HG03039 (cell line): ENCODE results near the gene RAB36.

ENCODE experiments used
- ATAC-seq: cut with Tn5 transposase; IDR thresholded peaks from one replicate; pipeline ENCODE4 v1.9.1; 2021; ENCODE audit warnings: mild to moderate bottlenecking, moderate library complexity; ENCODE audit not compliant: unreplicated experiment

RAB36 gene

DNA sequence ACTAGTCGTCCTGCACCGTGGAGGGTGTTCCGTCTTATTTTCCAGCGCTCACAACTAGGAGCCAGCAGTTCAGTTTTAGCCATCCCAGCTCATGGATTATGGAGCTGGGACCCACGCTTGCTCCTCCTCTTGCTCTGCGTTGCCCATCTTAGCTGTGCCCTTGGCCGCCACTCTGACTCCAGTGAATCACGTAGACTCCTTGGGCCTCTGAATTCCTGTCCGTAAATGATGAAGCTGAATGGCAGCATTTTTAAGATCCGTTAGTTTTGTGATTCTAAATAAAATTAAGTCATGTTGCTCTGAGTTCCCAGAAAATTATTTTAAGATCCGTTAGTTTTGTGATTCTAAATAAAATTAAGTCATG lies 58.8 kb downstream of the RAB36 start:
- no peak for ATAC-seq

- no peak for ATAC-seq
Measured at GRCh38 chr22:23204541-23205157, 59.4 kb downstream of the RAB36 start.

DNA sequence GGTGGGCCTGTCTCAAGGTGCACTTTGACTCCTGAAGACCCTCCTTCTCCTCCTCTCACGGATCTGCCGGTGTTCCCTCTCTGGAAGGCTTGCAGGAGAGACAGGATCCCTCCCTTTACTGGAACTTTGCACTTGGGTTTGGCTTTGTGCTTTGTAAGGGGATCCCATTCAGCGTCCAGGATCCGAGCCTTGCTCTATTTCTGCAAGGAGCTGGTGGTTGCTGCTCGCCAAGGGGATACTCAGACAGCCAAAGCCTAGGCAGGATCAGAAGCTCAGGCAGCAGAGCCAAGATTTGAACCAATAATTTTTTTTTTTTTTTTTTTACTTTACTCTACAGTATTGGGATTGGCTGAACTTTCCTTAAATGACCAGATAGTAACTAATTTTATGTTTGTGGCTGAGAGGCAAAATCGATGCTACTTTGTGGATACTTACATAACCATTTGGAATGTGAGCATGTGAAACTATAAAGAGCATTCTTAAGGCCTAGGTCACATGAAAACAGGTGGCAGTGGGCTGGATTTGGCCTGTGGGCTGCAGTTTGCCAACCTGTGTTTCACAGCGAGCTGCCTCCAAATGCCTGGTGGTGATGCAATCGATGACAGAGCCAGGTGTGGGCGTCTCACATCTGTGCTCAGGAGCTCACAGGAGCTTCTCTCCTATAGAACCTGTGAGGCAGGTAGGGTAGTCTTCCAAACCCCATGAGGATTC lies 60.2 kb downstream of the RAB36 start:
- no peak for ATAC-seq

DNA sequence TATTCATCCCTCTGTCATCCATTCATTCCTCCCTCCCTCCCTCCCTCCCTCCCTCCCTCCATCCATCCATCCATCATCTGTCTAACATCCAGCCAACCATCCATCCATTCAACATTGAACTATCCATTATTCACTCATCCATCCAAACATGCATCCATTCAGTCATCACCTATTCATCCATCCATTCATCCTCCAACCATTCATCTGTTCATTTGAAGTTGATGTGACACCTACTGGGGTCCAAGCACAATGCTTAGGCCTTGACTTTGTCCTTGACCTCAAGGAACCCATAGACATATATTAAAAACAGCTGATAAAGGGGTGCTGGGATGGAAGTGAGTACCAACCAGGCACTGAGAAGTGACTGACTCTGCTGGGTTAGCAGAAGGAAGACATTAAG lies 61.6 kb downstream of the RAB36 start:
- no peak for ATAC-seq

- no peak for ATAC-seq
Measured at GRCh38 chr22:23207729-23208393, 62.6 kb downstream of the RAB36 start.

GRCh38 chr22:23210428-23211170 lies 65.3 kb downstream of the RAB36 start:
- ATAC-seq = no peak

GRCh38 chr22:23211622-23212021 lies 66.3 kb downstream of the RAB36 start:
- no peak for ATAC-seq

DNA sequence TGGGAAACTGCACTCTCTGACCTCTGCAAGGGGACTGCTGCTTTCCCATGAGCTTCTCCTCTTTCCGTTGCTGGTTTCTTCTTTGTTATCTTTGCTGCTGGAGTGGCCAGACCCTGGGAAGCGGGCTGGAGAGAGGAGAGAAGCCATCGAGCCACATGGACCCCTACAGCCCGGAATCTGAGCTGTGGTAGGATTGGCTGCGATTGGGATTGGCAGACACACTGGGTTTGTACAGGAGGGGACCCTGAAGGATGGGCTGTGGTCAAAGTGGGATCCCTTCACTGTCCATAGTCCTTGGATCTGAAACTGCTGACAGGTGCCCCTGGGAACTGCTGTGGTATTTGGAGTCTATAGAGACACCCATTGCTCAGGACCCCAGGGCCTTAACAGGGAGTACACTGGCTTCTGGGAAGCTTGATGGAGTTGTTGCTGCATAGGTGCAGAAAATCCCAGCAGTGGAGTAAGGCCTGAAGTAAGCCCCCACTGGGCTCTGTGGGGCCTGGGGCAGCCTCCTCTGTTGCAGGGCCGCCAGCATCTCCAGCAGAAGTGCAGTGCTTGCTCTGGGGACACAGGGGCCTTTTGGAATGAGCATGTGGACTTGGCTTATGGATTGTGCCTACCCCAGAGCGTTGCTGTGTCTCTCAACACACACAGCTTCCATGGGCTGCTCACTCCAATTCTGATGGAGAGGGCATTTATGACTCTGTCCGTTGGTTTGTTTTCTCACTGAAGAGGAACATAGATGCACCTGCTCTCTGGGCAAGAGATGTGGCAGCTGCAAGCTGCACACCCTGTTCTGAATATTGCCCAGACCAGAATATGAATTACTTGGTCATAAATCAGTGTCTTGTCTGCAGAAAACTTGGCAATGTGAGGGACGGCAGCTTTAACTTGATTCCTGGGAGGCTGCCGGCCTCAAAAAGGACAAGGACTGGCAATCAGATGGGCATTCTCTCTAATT lies 67.1 kb downstream of the RAB36 start:
- no peak for ATAC-seq

DNA sequence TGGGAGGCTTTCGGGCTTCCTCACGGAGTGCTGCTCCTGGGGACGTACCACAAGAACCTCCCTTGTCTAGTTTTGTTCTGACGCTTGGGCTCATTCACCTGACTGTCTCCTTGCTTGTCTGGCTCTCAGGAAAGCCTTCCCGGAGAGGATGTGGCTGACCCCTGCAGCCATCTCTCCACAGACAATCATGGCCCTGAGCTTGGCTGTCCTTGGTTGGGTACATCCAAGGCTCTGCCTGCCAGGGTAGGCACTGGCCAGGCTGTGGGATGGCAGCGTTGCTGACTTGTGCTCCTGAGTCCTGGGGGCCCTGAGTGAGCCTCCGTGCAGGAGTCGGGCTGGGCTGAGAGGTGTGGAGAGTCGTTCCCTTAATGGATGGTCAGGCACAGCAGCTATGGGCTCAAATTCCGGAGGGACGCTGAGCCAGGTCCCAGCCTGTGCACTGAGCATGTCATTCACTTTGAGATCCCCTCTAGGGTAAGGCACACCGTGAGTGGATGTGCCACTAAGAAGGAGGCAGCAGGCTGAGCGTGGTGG lies 67.8 kb downstream of the RAB36 start:
- ATAC-seq = no peak

GRCh38 chr22:23213581-23214334 lies 68.5 kb downstream of the RAB36 start:
- no peak for ATAC-seq
